RWPE2 (cell line): ENCODE data around the gene IPPK.

ENCODE experiments used
- ATAC-seq: fragments of 200-7000 bp; cut with Tn5 transposase; 3 replicates; pipeline ENCODE4 v1.9.1; 2021; ENCODE audit warnings: low read depth
- DNase-seq: peaks from one replicate; pipeline ENCODE4 v3.0.0-alpha.2; 2020; ENCODE audit warnings: low spot score
- H3K27ac ChIP-seq: fragments of 450-650 bp; 2 replicates; pipeline ENCODE4 v1.5.1; 2017; ENCODE audit warnings: mild to moderate bottlenecking; ENCODE audit not compliant: poor library complexity, severe bottlenecking
- H3K27me3 ChIP-seq: fragments of 250-450 bp; sonication (Bioruptor Pico); 2 replicates; pipeline ENCODE4 v1.5.1; 2021; ENCODE audit warnings: mild to moderate bottlenecking, moderate library complexity; ENCODE audit not compliant: insufficient read depth, poor library complexity, severe bottlenecking
- H3K36me3 ChIP-seq: fragments of 250-450 bp; sonication (Bioruptor Pico); 2 replicates; pipeline ENCODE4 v1.5.1; 2020; ENCODE audit warnings: low read depth, mild to moderate bottlenecking, moderate library complexity
- H3K4me1 ChIP-seq: fragments of 250-450 bp; sonication (Bioruptor Pico); 2 replicates; pipeline ENCODE4 v1.5.1; 2021; ENCODE audit warnings: mild to moderate bottlenecking, moderate library complexity; ENCODE audit not compliant: insufficient read depth, poor library complexity, severe bottlenecking
- H3K4me3 ChIP-seq: fragments of 250-450 bp; sonication (Bioruptor Pico); 2 replicates; pipeline ENCODE4 v1.5.1; 2021; ENCODE audit warnings: mild to moderate bottlenecking, moderate library complexity; ENCODE audit not compliant: severe bottlenecking
- H3K9me3 ChIP-seq: fragments of 250-450 bp; sonication (Bioruptor Pico); 2 replicates; pipeline ENCODE4 v1.5.1; 2021; ENCODE audit warnings: mild to moderate bottlenecking, moderate library complexity; ENCODE audit not compliant: severe bottlenecking
- CTCF ChIP-seq: fragments of 450-650 bp; IDR thresholded peaks from one replicate; pipeline ENCODE4 v1.5.1; 2017; ENCODE audit warnings: mild to moderate bottlenecking, moderate library complexity; ENCODE audit not compliant: poor library complexity, severe bottlenecking

The IPPK gene

GRCh38 chr9:92713528-92713927, 43.6 kb upstream of the IPPK start:
- Histone ChIP-seq H3K27me3 (no peaks in the 10 kb centered on the region), H3K9me3 (no peaks in the 10 kb centered on the region), H3K4me1 (peaks cover 8% of the 10 kb centered on the region), H3K4me3 (no peak overlapping the region), H3K36me3 (peaks cover 73% of the 10 kb centered on the region), H3K27ac (no peak overlapping the region)
- ATAC-seq, result no peak
- TF ChIP-seq CTCF, result no peak
- DNase-seq, result no peak

DNA sequence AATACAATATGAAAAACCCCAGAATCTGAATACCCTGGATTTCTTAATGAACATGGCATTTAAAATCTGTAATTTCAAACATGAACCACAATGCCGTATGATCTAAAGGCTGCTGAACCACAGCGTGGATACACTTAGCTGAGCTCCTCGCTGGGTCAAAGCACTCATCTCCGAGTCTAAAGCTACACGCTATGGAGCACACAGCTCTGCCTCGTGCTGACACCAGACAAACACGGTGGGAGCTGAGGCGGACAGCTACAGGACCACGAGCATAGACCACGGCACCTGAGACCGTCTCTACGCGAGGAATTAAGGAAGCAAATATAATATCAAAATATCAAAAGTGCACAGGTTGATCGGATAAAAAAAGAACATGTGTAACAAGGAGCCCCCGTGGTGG, 42.8 kb upstream of the IPPK start:
- Histone ChIP-seq H3K4me1 (peaks cover 10% of the 10 kb centered on the region), H3K27me3 (no peaks in the 10 kb centered on the region), H3K9me3 (no peaks in the 10 kb centered on the region), H3K27ac (no peak overlapping the region), H3K4me3 (no peak overlapping the region), H3K36me3 (peaks cover 67% of the 10 kb centered on the region)
- no peak for DNase-seq
- no peak for TF ChIP-seq CTCF
- ATAC-seq, result no peak

GRCh38 chr9:92711844-92712243, 41.9 kb upstream of the IPPK start:
- H3K27ac ChIP-seq, result no peak overlapping the region
- no peaks in the 10 kb centered on the region for H3K9me3 ChIP-seq
- peaks cover 11% of the 10 kb centered on the region for H3K4me1 ChIP-seq
- H3K36me3 ChIP-seq, result peaks cover 58% of the 10 kb centered on the region
- DNase-seq, result no peak
- H3K27me3 ChIP-seq, result no peaks in the 10 kb centered on the region
- no peak for TF ChIP-seq CTCF
- no peak overlapping the region for H3K4me3 ChIP-seq
- ATAC-seq, result no peak

DNA sequence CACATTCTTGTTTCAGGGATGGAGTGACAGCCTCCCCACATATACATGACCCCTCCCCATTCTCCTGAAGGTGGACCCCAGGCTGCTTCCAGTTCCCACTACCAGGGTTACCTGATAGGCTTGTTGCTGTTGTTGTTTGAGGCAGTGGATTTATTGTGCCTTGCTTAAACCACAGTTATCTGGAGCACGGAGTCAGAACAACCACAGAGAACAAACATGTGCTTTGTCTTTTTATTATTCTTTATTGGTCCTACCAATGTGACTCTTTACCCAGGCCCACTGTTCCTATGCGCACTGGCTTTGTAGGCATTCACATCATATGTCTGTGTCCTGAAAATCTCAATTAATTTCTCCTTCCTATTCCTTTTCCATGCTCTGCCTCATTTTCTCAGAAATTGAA, 41.2 kb upstream of the IPPK start:
- peaks cover 10% of the 10 kb centered on the region for H3K4me1 ChIP-seq
- H3K4me3 ChIP-seq, result no peak overlapping the region

DNA sequence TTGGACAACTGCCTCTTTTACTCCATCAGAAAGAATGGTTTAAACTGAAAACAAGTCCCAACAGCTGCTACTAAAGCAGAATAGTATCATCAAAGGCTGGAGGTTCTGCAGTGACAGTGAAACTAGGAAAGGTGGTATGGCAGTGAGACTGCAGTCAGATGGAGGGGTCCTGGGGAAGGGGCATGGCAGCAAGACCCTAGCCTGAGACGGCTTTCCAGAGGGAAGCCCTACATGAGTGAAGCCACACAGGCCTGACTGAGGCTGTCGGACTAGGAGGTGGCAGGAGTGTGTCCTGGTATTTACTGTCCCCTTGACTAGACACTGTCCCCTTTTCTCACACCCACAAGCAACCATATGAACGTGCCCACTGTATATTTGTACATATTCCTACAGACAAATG, 40.4 kb upstream of the IPPK start:
- no peak for DNase-seq
- Histone ChIP-seq H3K4me3 (no peak overlapping the region), H3K4me1 (peaks cover 7% of the 10 kb centered on the region), H3K27me3 (no peaks in the 10 kb centered on the region), H3K36me3 (peaks cover 43% of the 10 kb centered on the region), H3K9me3 (no peaks in the 10 kb centered on the region), H3K27ac (no peak overlapping the region)
- TF ChIP-seq CTCF, result no peak
- ATAC-seq, result no peak

More for the DNA sequence above, 41.2 kb upstream of the IPPK start:
- Histone ChIP-seq H3K27me3 (no peaks in the 10 kb centered on the region), H3K9me3 (no peaks in the 10 kb centered on the region), H3K27ac (no peak overlapping the region), H3K36me3 (peaks cover 51% of the 10 kb centered on the region)
- DNase-seq (no peak), ATAC-seq (no peak)
- no peak for TF ChIP-seq CTCF
